ES-I3 (cell line): ENCODE measurements around the gene ATP2B2.

Experiments used
- H3K36me3 ChIP-seq: 2 replicates; pipeline ENCODE4 v1.6.1; 2013; ENCODE audit warnings: mild to moderate bottlenecking, low read length, control low read depth, moderate library complexity; ENCODE audit not compliant: insufficient read depth
- H3K4me1 ChIP-seq: 2 replicates; pipeline ENCODE4 v1.6.1; 2013; ENCODE audit warnings: mild to moderate bottlenecking, control low read depth, low read length; ENCODE audit not compliant: insufficient read depth
- H3K9ac ChIP-seq: 2 replicates; pipeline ENCODE4 v1.6.1; 2013; ENCODE audit warnings: low read depth, mild to moderate bottlenecking, low read length, moderate library complexity
- H3K9me3 ChIP-seq: 2 replicates; pipeline ENCODE4 v1.6.1; 2013; ENCODE audit warnings: mild to moderate bottlenecking, low read length, moderate library complexity; ENCODE audit not compliant: control insufficient read depth, insufficient read depth

The ATP2B2 gene

GRCh38 chr3:10317311-10317960, 187.9 kb downstream of the ATP2B2 start:
- Histone ChIP-seq H3K36me3 (peaks cover 38% of the 10 kb centered on the region), H3K9ac (no peak overlapping the region), H3K9me3 (no peaks in the 10 kb centered on the region), H3K4me1 (no peaks in the 10 kb centered on the region)

GRCh38 chr3:10315771-10316344, 189.5 kb downstream of the ATP2B2 start:
- Histone ChIP-seq H3K36me3 (peaks cover 46% of the 10 kb centered on the region), H3K4me1 (no peaks in the 10 kb centered on the region), H3K9me3 (no peaks in the 10 kb centered on the region), H3K9ac (no peak overlapping the region)

DNA sequence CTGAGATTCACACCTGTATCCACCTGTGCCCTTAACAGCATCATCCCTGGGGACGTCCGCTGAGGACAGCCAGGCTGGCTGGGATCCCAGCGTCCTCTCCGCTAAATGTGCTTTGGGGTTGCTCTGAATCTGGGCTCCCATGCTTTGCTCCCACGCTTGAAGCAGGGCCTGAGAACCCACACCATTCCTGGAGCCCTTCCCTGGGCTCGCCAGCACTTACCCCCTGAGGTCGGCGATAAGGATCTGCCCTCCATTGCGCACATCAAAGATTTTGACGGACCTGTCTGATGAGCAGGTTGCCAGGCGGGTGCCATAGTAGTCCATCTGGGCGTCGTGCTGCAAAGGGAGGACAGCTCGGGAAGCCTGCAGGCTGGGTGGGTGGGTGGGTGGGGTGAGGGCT, 190.3 kb downstream of the ATP2B2 start:
- Histone ChIP-seq H3K9ac (no peak overlapping the region), H3K9me3 (no peaks in the 10 kb centered on the region), H3K36me3 (peaks cover 46% of the 10 kb centered on the region), H3K4me1 (no peaks in the 10 kb centered on the region)

DNA sequence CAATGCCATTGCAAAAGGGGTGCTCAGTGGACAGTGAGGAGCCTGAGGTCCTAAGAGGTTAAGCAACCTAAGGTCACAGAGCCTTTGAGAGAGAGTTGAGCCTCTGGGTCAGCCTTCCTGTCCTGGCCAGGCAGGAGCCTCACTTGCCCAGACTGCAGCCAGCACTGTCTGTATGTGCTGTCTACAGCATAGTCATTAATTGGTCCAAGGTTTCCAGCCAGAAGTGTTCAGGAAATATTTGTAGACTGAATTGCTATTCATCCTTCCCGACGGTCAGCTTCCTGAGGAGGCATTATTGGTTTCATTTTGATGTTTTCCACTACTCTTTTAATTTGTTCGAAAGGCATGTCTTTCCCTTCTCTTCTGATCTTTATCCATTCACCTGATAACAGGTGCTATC, 192.5 kb downstream of the ATP2B2 start:
- Histone ChIP-seq H3K4me1 (no peaks in the 10 kb centered on the region), H3K9ac (no peak overlapping the region), H3K36me3 (peaks cover 37% of the 10 kb centered on the region), H3K9me3 (no peaks in the 10 kb centered on the region)

DNA sequence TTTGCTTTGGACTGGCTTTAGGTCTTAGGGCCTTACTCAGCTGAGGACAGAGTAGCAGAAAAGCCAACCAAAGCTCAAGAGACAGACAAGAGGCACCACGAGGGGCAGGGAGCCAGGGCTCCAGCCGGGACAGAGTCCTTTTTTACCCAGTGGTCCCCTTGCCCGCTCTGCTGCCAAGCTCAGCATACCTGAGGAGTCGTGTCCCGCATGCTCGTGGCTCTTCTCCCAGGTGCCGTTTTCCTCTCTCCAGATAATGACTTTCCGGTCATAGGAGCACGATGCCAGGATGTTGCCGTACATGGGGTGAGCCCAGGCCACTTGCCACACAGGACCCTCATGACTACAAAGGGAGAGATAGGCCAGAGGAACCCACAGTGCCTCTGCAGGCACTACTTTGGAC, 193.0 kb downstream of the ATP2B2 start:
- Histone ChIP-seq H3K4me1 (no peaks in the 10 kb centered on the region), H3K36me3 (peaks cover 37% of the 10 kb centered on the region), H3K9ac (no peak overlapping the region), H3K9me3 (no peaks in the 10 kb centered on the region)

DNA sequence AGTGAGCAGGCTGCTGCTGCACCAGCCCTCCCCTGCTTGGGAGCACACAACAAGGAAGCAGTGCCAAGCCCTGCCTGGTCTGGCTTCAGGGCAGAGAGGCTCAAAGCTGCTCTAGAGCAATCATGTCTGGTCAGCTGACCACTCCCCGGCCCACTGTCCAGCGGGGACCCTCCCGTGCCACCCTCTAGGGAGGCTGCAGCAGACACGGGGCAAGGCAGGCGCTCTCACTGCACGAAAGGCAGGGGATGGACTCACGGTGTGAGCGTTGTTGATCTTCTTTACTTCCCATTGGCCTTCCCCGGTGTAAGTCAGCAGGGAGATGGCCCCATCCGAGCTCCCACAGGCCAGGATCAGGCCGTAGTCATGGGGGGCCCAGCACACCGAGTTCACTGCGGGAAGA, 193.7 kb downstream of the ATP2B2 start:
- peaks cover 39% of the 10 kb centered on the region for H3K36me3 ChIP-seq
- H3K9ac ChIP-seq = no peak overlapping the region
- H3K4me1 ChIP-seq = no peaks in the 10 kb centered on the region
- no peaks in the 10 kb centered on the region for H3K9me3 ChIP-seq

- H3K9me3 ChIP-seq = no peaks in the 10 kb centered on the region
- no peak overlapping the region for H3K9ac ChIP-seq
- no peaks in the 10 kb centered on the region for H3K4me1 ChIP-seq
- peaks cover 34% of the 10 kb centered on the region for H3K36me3 ChIP-seq
Observed at GRCh38 chr3:10310578-10310977, 194.8 kb downstream of the ATP2B2 start.

DNA sequence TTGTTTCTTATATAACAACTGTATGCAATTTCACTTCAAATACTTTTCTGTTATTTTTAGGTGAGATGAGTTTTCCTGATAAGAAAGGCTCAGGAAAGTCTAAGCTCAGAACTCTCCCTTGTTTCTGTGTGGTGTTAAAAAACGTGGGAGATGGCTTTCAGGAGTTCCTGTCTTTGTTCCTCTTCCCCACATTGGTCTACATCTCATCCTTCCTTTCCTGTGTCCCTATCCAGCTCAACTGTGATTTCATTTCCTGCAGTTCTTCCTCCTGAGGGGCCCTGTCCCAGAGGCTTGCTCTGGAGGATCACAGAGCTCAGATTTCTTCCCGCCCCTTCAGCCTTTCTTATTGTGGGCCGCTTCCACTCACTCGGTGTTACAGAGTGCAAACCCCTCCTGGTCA, 195.7 kb downstream of the ATP2B2 start:
- H3K4me1 ChIP-seq = no peaks in the 10 kb centered on the region
- H3K36me3 ChIP-seq = peaks cover 40% of the 10 kb centered on the region
- H3K9me3 ChIP-seq = no peaks in the 10 kb centered on the region
- no peak overlapping the region for H3K9ac ChIP-seq

GRCh38 chr3:10308678-10309077, 196.7 kb downstream of the ATP2B2 start:
- no peak overlapping the region for H3K9ac ChIP-seq
- H3K4me1 ChIP-seq = no peaks in the 10 kb centered on the region
- H3K36me3 ChIP-seq = peaks cover 44% of the 10 kb centered on the region
- H3K9me3 ChIP-seq = no peaks in the 10 kb centered on the region

DNA sequence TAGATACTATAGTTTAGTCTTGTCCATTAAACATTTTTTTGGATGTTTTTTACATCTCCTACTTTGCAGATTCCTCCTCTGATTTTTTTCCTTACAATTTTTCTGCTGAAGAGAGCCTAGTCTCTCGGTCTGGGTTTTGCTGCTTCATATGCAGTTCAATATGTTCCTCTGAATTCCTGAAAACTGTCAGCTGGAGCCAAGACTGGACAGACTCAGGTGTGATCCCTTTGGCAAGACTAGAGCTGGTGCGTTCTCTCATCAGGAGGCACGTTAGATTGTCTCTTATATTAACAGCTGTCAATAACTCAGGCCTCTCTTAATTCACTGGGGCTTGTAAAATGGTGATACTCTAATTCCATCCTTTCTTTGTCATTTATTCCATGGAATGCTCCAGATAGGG, 199.2 kb downstream of the ATP2B2 start:
- H3K9ac ChIP-seq = no peak overlapping the region
- no peaks in the 10 kb centered on the region for H3K9me3 ChIP-seq
- H3K4me1 ChIP-seq = no peaks in the 10 kb centered on the region
- peaks cover 53% of the 10 kb centered on the region for H3K36me3 ChIP-seq

- peaks cover 52% of the 10 kb centered on the region for H3K36me3 ChIP-seq
- H3K4me1 ChIP-seq = no peaks in the 10 kb centered on the region
- no peak overlapping the region for H3K9ac ChIP-seq
- no peaks in the 10 kb centered on the region for H3K9me3 ChIP-seq
Observed at GRCh38 chr3:10305331-10305902, 200.0 kb downstream of the ATP2B2 start.

DNA sequence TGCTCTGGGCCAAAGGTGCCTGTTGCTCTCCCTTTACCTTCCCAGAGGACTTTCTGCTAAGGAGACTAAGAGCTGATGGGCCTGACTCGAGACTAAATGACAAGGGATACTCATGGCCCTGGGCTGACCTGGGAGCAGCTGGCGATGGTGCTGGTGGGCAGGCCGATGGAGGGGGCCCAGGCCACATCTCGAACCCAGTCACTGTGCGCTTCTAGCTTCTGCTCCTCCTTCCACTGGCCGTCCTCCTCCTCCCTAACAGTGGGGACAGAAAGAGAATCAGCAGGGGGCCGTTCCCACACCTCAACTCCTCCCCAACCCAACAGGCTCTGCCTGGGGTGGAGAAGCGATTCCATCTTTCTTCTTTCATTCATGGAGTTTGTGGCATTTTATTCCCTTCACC, 200.5 kb downstream of the ATP2B2 start:
- H3K4me1 ChIP-seq = no peaks in the 10 kb centered on the region
- H3K36me3 ChIP-seq = peaks cover 54% of the 10 kb centered on the region
- H3K9ac ChIP-seq = no peak overlapping the region
- no peaks in the 10 kb centered on the region for H3K9me3 ChIP-seq

- Histone ChIP-seq H3K9me3 (no peaks in the 10 kb centered on the region), H3K36me3 (peaks cover 54% of the 10 kb centered on the region), H3K4me1 (no peaks in the 10 kb centered on the region), H3K9ac (no peak overlapping the region)
Observed at GRCh38 chr3:10303785-10304184, 201.6 kb downstream of the ATP2B2 start.

- Histone ChIP-seq H3K9me3 (no peaks in the 10 kb centered on the region), H3K9ac (no peak overlapping the region), H3K36me3 (peaks cover 53% of the 10 kb centered on the region), H3K4me1 (no peaks in the 10 kb centered on the region)
Observed at GRCh38 chr3:10303105-10303504, 202.3 kb downstream of the ATP2B2 start.

GRCh38 chr3:10300087-10300486, 205.3 kb downstream of the ATP2B2 start:
- no peaks in the 10 kb centered on the region for H3K9me3 ChIP-seq
- H3K36me3 ChIP-seq = peaks cover 38% of the 10 kb centered on the region
- H3K9ac ChIP-seq = no peak overlapping the region
- no peaks in the 10 kb centered on the region for H3K4me1 ChIP-seq
